Kidney (tissue), 14 donors: ENCODE data around the gene CDC23. TPM values are rescaled to one million over a fixed set of nuclear protein-coding genes. Genes with fewer than 3 reads are reported as not detected.
"Not testable (repeated sequence)": the region's sequence is repeated elsewhere in the genome, so short reads cannot be mapped to it uniquely, and the experiment has no call there.

Source experiments
- DNase-seq, 5 donors: peaks; one replicate each; pipeline ENCODE4 v3.0.0-alpha.2; 2013 to 2020
- FAIRE-seq: peaks from 2 replicates; lab custom pipeline; 2012; peaks lifted over from hg19 to GRCh38; lab: Jason Lieb, UNC
- H3K27ac ChIP-seq, 2 donors: one replicate each; pipeline ENCODE4 v1.7.0; 2013; ENCODE audit warnings: low read depth in 2 of 2, low read length in 2 of 2, inconsistent platforms in 1 of 2
- H3K27me3 ChIP-seq: one replicate; pipeline ENCODE4 v1.7.1; 2013; ENCODE audit warnings: low read length, inconsistent platforms; ENCODE audit not compliant: control insufficient read depth, insufficient read depth
- H3K36me3 ChIP-seq, 3 donors: one replicate each; pipeline versions ENCODE4 v1.7.0 to v1.7.1; 2013; ENCODE audit warnings: low read length in 3 of 3, control low read depth in 1 of 3, inconsistent platforms in 1 of 3; ENCODE audit not compliant: insufficient read depth in 3 of 3, control insufficient read depth in 2 of 3
- H3K4me1 ChIP-seq, 3 donors: one replicate each; pipeline versions ENCODE4 v1.7.0 to v1.7.1; 2013; ENCODE audit warnings: low read length in 3 of 3, inconsistent platforms in 1 of 3, low read depth in 1 of 3; ENCODE audit not compliant: control insufficient read depth in 2 of 3, insufficient read depth in 2 of 3
- H3K4me3 ChIP-seq, 3 donors: one replicate each; pipeline versions ENCODE4 v1.7.0 to v1.8.1; 2013; ENCODE audit warnings: low read length in 3 of 3, control low read depth in 1 of 3, inconsistent platforms in 1 of 3
- H3K9ac ChIP-seq, 3 donors: one replicate each; pipeline versions ENCODE4 v1.7.0 to v1.7.1; 2013; ENCODE audit warnings: low read length in 3 of 3, control low read depth in 1 of 3, inconsistent platforms in 1 of 3
- H3K9me3 ChIP-seq, 3 donors: one replicate each; pipeline versions ENCODE4 v1.7.0 to v1.7.1; 2013; ENCODE audit warnings: low read length in 3 of 3, control low read depth in 1 of 3, inconsistent platforms in 1 of 3; ENCODE audit not compliant: control insufficient read depth in 2 of 3, insufficient read depth in 1 of 3
- CTCF ChIP-seq: IDR thresholded peaks from 3 replicates; pipeline ENCODE4 v1.5.1; 2012; ENCODE audit warnings: mild to moderate bottlenecking, moderate library complexity, borderline replicate concordance; ENCODE audit not compliant: insufficient read depth; ENCODE audit errors: extremely low read depth
- intact Hi-C: fragments of 100-400 bp; cut with DNase I; formaldehyde crosslinking; loops from one replicate; pipeline ENCODE4 v1.11.1; 2022
- polyA plus RNA-seq: library from polyadenylated mRNA; stranded (reverse); fragments of 350-450 nt; fragmentation: Illumina TruSeq; extraction: RNeasy Lipid Tissue Mini Kit (QIAGEN cat#74804); gene quantifications from one replicate; pipeline ENCODE4 v1.2.3, GENCODE V29; 2014; ENCODE audit warnings: low read depth, low replicate concordance; ENCODE audit not compliant: insufficient read depth
- total RNA-seq: library from RNA; stranded (reverse); fragmentation: NEBNext Ultra II Directional; extraction: Animal tissue kit (Norgen Biotek cat#: 25700); gene quantifications from one replicate; pipeline ENCODE4 v1.2.1, GENCODE V29; 2021
- donor health status: control.
- donor health status: control.
- donor health status: control.
- donor health status: control.
- donor health status: control.
- donor health status: DM: yes; HTN: yes; CAD: no.
- donor health status: Normal renal cell carcinoma (clear cell type).

The CDC23 gene
- total and polyA plus RNA-seq, 2 donors from 2014 or later = 17.6 to 28.3 TPM

GRCh38 chr5:138216799-138217198, 3.7 kb upstream of the CDC23 start:
- no peaks in the 10 kb centered on the region for H3K27me3 ChIP-seq
- H3K4me3 ChIP-seq = no peak overlapping the region
- H3K4me1 ChIP-seq = peaks cover 0 to 4% (median 0%) of the 10 kb centered on the region in 3 donors
- intact Hi-C loops = no loop called here
- FAIRE-seq (no peak), DNase-seq (no peak)
- no peaks in the 10 kb centered on the region for H3K36me3 ChIP-seq
- H3K9me3 ChIP-seq = no peaks in the 10 kb centered on the region
- H3K9ac ChIP-seq = no peak overlapping the region
- TF ChIP-seq CTCF = no peak
- no peak overlapping the region for H3K27ac ChIP-seq

- Histone ChIP-seq H3K4me3 (peak overlapping the region; percentile 94 to 100 (median 95)), H3K9me3 (no peaks in the 10 kb centered on the region), H3K9ac (peak overlapping the region; percentile 74 to 99 (median 88)), H3K27ac (peak overlapping the region; percentile 67 to 68), H3K36me3 (no peaks in the 10 kb centered on the region), H3K4me1 (peaks cover 0 to 4% (median 0%) of the 10 kb centered on the region in 3 donors), H3K27me3 (no peaks in the 10 kb centered on the region)
- DNase-seq (peak in 1 of 5 donors; percentile 66), FAIRE-seq (no peak)
- intact Hi-C loops = no loop called here
- TF ChIP-seq CTCF = no peak
These were observed 329 bp downstream of the CDC23 start for GRCh38 chr5:138212828-138213160.

GRCh38 chr5:138210985-138211384, 2.1 kb downstream of the CDC23 start:
- DNase-seq (no peak), FAIRE-seq (no peak)
- H3K27me3 ChIP-seq = no peaks in the 10 kb centered on the region
- intact Hi-C loops = no loop called here
- no peak overlapping the region for H3K27ac ChIP-seq
- H3K4me1 ChIP-seq = peaks cover 0 to 4% (median 0%) of the 10 kb centered on the region in 3 donors
- no peak for TF ChIP-seq CTCF
- H3K9ac ChIP-seq = no peak overlapping the region
- H3K4me3 ChIP-seq = no peak overlapping the region
- H3K36me3 ChIP-seq = no peaks in the 10 kb centered on the region
- no peaks in the 10 kb centered on the region for H3K9me3 ChIP-seq

- H3K4me1 ChIP-seq, intact Hi-C loops, DNase-seq, H3K9me3 ChIP-seq, H3K27me3 ChIP-seq, H3K4me3 ChIP-seq, FAIRE-seq, H3K9ac ChIP-seq, H3K27ac ChIP-seq: not testable (repeated sequence)
- H3K36me3 ChIP-seq = peaks cover 13 to 48% (median 30%) of the 10 kb centered on the region in 3 donors
These were observed 19.3 kb downstream of the CDC23 start for GRCh38 chr5:138193859-138194258.
